Measurements from ENCODE around the gene HOXD8. TPM values are rescaled to one million over a fixed set of nuclear protein-coding genes. Genes with fewer than 3 reads are reported as not detected.
A peak's percentile ranks its signal among the peaks of the same experiment; 100 is the strongest.

The HOXD8 gene
- total and polyA plus RNA-seq, 3 donors from 2014 or later = 36.6 to 41.2 (median 39.8) TPM

GRCh38 chr2:176167398-176167797, 37.9 kb downstream of the HOXD8 start:
- no peak overlapping the region for H3K27ac ChIP-seq
- TF ChIP-seq CTCF (IDR thresholded peaks at IDR 0.05) = no peak
- no peak for TF ChIP-seq POLR2A (IDR thresholded peaks at IDR 0.05)
- H3K9me3 ChIP-seq = no peaks in the 10 kb centered on the region
- no peaks in the 10 kb centered on the region for H3K36me3 ChIP-seq (ENCODE audit: low read depth, missing control alignments)
- no peaks in the 10 kb centered on the region for H3K27me3 ChIP-seq
- H3K4me3 ChIP-seq = no peak overlapping the region
- WGBS, 2 donors = 72 to 80% methylated on average over 1 of the region's 1 CpG
- DNase-seq = no peak
- intact Hi-C loops (cut with DNase I; ENCODE audit: low total_unique reads) = no loop called here
- peaks cover 18% of the 10 kb centered on the region for H3K4me1 ChIP-seq

- TF ChIP-seq CTCF (IDR thresholded peaks at IDR 0.05) (no peak), POLR2A (IDR thresholded peaks at IDR 0.05) (no peak)
- peaks cover 18% of the 10 kb centered on the region for H3K4me1 ChIP-seq
- no peaks in the 10 kb centered on the region for H3K9me3 ChIP-seq
- intact Hi-C loops (cut with DNase I; ENCODE audit: low total_unique reads) = no loop called here
- H3K36me3 ChIP-seq (ENCODE audit: low read depth, missing control alignments) = no peaks in the 10 kb centered on the region
- H3K27me3 ChIP-seq = no peaks in the 10 kb centered on the region
- H3K4me3 ChIP-seq = no peak overlapping the region
- 87 to 100% methylated on average over 2 to 5 of the region's 5 CpGs for WGBS, 2 donors
- no peak for DNase-seq
- no peak overlapping the region for H3K27ac ChIP-seq
Measured at GRCh38 chr2:176169181-176169580, 39.7 kb downstream of the HOXD8 start.

- H3K9me3 ChIP-seq = no peaks in the 10 kb centered on the region
- no peaks in the 10 kb centered on the region for H3K36me3 ChIP-seq (ENCODE audit: low read depth, missing control alignments)
- TF ChIP-seq CTCF (IDR thresholded peaks at IDR 0.05) = no peak
- peak overlapping the region in 1 of 2 donors; percentile 71 for H3K27ac ChIP-seq
- no peaks in the 10 kb centered on the region for H3K27me3 ChIP-seq
- intact Hi-C loops (cut with DNase I; ENCODE audit: low total_unique reads) = no loop called here
- 62 to 75% methylated on average over 2 of the region's 2 CpGs for WGBS, 2 donors
- peaks cover 23% of the 10 kb centered on the region for H3K4me1 ChIP-seq
- H3K4me3 ChIP-seq = no peak overlapping the region
- DNase-seq = no peak
Measured at GRCh38 chr2:176169711-176170110, 40.2 kb downstream of the HOXD8 start.

GRCh38 chr2:176170602-176171305, 41.2 kb downstream of the HOXD8 start:
- Histone ChIP-seq H3K9me3 (no peaks in the 10 kb centered on the region), H3K27me3 (no peaks in the 10 kb centered on the region), H3K4me1 (peaks cover 32% of the 10 kb centered on the region), H3K27ac (peak overlapping the region; percentile 71 to 77), H3K36me3 (ENCODE audit: low read depth, missing control alignments) (no peaks in the 10 kb centered on the region), H3K4me3 (no peak overlapping the region)
- intact Hi-C loops (cut with DNase I; ENCODE audit: low total_unique reads) = no loop called here
- 17 to 81% methylated on average over 1 of the region's 1 CpG for WGBS, 2 donors
- DNase-seq = no peak
- TF ChIP-seq POLR2A (IDR thresholded peaks at IDR 0.05) (no peak), CTCF (IDR thresholded peaks at IDR 0.05) (no peak)

Data from testis (tissue), 3 donors.